Measurements from ENCODE around the gene RPL18. TPM values are rescaled to one million over a fixed set of nuclear protein-coding genes. Genes with fewer than 3 reads are reported as not detected.

The RPL18 gene
- total and polyA plus RNA-seq, 8 donors, result 1,028 to 1,744 (median 1,547) TPM

GRCh38 chr19:48665786-48666185 is 46.8 kb upstream of the RPL18 start:
- no peak for ATAC-seq

GRCh38 chr19:48664476-48664875 is 45.5 kb upstream of the RPL18 start:
- Histone ChIP-seq H3K27ac (no peak overlapping the region), H3K4me3 (no peak overlapping the region), H3K9me3 (no peaks in the 10 kb centered on the region), H3K36me3 (no peaks in the 10 kb centered on the region), H3K4me1 (peaks cover 5 to 13% of the 10 kb centered on the region in 2 donors), H3K27me3 (no peaks in the 10 kb centered on the region)
- TF ChIP-seq CTCF (IDR thresholded peaks at IDR 0.05), result no peak
- ATAC-seq (no peak), DNase-seq (peak in 1 of 4 donors; percentile 73)
- intact Hi-C loops (cut with DNase I), result no loop called here

More at GRCh38 chr19:48665786-48666185, 46.8 kb upstream of the RPL18 start:
- Histone ChIP-seq H3K27me3 (no peaks in the 10 kb centered on the region), H3K27ac (no peak overlapping the region), H3K4me1 (peaks cover 2 to 6% of the 10 kb centered on the region in 2 donors), H3K4me3 (no peak overlapping the region), H3K9me3 (no peaks in the 10 kb centered on the region), H3K36me3 (no peaks in the 10 kb centered on the region)
- intact Hi-C loops (cut with DNase I), result no loop called here
- TF ChIP-seq CTCF (IDR thresholded peaks at IDR 0.05), result no peak
- no peak for DNase-seq

- no peak for DNase-seq
- no peak for TF ChIP-seq CTCF (IDR thresholded peaks at IDR 0.05)
- Histone ChIP-seq H3K4me1 (peaks cover 5 to 13% of the 10 kb centered on the region in 2 donors), H3K27ac (no peak overlapping the region), H3K4me3 (no peak overlapping the region), H3K36me3 (no peaks in the 10 kb centered on the region), H3K27me3 (no peaks in the 10 kb centered on the region), H3K9me3 (no peaks in the 10 kb centered on the region)
- intact Hi-C loops (cut with DNase I), result no loop called here
- no peak for ATAC-seq
Observed at GRCh38 chr19:48663667-48664066, 44.7 kb upstream of the RPL18 start.

- peak in 1 of 4 donors; percentile 77 for DNase-seq
Observed at GRCh38 chr19:48661711-48662090, 42.7 kb upstream of the RPL18 start.

More at GRCh38 chr19:48661711-48662090, 42.7 kb upstream of the RPL18 start:
- Histone ChIP-seq H3K27ac (peak overlapping the region in 1 of 2 donors; percentile 67), H3K27me3 (no peaks in the 10 kb centered on the region), H3K4me1 (peaks cover 5 to 13% of the 10 kb centered on the region in 2 donors), H3K4me3 (no peak overlapping the region), H3K9me3 (no peaks in the 10 kb centered on the region), H3K36me3 (no peaks in the 10 kb centered on the region)
- intact Hi-C loops (cut with DNase I), result no loop called here
- ATAC-seq, result no peak
- no peak for TF ChIP-seq CTCF (IDR thresholded peaks at IDR 0.05)
